GM20431 (cell line): ENCODE data around the gene ASIC4.

Source experiments
- in situ Hi-C: fragments of 300-500 bp; cut with MseI, MboI; formaldehyde crosslinking; loops from one replicate; pipeline ENCODE4 v1.15.0; 2020; ENCODE audit warnings: low sequenced_read_pairs; ENCODE audit not compliant: unreplicated experiment

Gene ASIC4

DNA sequence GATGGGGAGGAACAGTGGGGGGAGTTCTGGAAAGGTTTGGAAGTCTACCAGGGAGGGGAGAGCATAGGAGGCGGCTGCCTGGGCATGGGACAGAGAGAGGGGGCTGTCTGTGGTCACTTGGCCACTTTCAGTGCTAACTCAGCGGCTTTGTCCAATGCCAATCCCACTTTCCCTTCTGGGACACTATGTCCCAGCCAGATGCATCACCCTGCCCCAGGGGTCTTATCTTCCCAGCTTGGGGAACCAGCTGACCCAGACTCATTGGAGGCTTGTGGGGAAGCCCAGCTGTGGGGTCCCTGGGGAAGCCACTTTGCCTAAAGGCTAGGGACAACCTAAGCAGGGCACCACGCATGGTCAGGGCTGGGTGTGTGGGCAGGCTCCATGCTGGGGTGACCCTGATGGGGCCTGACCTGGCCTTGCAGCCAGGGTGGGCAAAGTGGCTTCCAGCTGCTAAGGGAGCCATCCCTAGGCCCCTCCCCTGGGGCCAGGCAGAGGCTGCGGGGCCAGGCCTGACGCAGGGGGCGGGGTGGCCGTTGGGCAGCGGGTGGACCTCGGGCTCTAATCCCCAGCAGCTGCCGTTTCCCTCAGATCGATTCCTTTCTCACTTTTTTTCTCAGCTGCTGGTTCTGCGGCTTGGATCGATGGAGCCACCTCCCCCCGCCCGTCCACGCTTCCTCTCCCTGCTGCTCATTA, 1.6 kb upstream of the ASIC4 start:
- in situ Hi-C loops, result no loop called here

DNA sequence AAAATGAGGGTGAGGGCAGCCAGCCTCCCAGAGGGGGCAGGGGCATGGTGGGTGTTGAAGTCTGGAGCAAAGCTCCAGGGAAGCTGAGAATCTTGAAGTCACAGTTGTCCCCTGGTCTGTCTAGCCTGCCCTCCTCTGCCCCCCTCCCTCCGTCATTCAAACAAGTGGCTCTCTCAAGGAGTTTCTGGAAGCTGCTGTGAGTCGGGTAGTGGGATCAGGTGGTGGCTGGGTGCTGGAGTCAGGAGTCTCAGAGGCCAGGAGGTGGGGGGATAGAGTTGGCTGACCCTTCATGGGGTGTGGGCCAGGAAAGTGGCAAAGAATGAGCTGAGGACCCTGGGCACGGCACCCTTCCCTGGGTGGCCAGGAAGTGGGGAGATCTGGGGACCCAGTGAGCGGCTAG, 495 bp upstream of the ASIC4 start:
- in situ Hi-C loops, result no loop called here

DNA sequence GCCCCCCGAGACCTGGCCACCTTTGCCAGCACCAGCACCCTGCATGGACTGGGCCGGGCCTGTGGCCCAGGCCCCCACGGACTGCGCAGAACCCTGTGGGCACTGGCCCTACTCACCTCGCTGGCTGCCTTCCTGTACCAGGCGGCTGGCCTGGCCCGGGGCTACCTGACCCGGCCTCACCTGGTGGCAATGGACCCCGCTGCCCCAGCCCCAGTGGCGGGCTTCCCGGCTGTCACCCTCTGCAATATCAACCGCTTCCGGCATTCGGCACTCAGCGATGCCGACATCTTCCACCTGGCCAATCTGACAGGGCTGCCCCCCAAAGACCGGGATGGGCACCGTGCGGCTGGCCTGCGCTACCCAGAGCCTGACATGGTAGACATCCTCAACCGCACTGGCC, 554 bp downstream of the ASIC4 start:
- in situ Hi-C loops, result no loop called here

DNA sequence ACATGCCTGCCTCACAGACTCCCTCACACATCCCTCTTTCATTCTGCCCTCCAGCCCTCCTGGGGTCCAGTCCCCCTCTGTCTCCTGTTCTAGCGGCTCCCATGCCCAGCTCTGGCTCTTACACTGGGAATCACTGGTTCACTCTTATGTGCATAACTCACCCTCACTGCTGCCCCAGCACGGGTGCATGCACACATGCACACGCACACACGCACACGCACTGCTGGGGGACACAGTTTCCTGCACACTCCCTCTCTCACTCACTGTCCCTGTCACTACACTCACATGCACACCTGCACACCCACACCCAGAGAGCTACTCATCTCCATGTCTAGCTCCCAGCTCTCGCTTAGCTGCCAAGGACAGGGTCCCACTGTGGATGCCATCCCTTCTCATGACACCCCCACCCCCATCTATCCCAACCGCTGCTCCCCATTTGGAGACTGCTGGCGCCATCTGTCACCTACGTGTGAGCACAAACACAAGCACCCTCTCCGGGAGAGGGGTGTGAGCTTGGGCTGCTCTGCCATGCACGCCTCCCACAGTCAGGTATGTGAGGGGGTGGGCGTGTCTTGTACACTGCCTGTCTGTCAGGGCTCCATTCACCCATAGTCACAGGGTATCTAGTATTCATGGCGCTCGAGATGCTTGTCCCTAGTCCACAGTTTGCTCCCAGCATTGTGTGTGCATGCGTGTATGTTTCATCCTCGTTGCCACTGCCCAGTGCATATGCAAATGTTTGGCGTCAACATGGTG, 1.8 kb downstream of the ASIC4 start:
- in situ Hi-C loops, result no loop called here

DNA sequence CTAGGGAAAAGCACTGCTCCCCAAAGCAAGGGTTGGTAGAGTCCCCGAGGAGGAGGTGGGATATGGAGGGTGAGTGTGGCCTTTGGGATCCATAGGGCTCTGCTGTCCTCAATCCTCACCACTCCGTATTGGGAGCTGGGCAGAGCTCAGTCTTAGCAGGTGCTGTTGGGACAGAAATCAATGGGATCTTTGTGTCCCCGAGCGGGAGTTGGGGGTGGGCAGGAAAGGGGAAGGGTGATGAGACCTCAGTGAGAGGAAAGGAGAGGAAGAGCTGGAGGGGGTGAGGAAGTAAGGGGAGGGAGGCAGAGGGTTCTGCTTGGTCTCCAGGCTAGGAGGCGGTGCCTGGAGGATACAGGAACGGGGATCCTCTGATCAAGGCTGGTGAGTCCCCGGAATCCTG, 2.6 kb downstream of the ASIC4 start:
- in situ Hi-C loops, result no loop called here

DNA sequence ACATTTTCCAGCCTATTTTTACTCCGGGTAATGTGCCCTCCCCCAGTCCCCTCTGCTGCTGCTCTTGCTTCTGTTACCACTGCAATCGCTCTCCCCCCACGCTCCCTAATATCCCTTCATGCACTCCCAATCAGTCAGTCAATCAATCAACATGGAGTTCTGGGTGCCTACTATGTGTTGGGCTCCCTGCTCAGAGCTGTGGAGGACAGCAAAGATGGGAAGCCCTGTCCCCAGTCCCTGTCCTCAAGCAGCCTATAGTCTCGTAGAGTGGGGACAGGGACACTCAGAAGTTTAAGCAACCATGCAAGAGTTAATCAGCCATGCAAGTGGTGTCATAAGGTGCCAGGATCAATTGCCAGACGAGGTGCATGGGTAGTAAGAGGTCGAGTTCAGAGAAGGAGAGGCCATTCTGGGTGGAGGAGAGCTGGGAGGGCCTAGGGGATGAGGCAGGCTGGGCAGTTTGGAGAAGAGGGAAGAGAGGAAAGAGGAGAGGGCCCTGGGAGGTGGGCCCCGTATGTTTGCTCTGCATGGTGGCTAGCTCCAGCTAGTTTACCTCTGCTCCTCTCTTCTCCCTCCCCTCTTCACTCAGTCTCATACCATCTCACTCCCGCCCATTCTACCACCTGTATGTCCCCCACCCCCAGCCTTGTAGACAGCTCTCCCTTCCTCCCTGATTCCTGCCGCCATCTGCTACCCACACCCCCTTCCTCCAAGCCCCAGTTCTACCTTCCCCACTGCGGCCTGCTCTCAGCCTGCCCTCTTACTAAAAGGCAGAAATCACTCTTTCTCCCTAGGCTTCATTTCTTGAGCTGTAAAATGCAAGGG, 3.9 kb downstream of the ASIC4 start:
- in situ Hi-C loops, result no loop called here

DNA sequence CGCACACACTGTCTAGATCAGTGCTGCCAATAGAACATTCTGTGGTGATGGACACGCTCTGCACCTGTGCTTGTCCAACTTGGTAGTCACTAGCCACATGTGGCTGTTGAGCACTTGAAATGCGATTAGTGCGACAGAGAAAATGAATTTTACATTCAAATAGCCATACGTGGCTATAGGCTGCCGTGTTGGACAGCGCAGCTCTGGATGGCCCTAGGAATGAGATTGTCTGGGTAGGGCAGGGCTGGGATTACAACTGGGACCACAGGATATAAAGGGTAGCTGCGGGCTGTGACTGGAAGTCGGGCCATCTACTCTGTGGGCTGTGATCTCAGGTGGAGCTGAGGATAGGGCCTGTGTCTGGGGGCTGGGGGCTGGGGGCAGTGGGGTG, 5.2 kb downstream of the ASIC4 start:
- in situ Hi-C loops, result no loop called here

DNA sequence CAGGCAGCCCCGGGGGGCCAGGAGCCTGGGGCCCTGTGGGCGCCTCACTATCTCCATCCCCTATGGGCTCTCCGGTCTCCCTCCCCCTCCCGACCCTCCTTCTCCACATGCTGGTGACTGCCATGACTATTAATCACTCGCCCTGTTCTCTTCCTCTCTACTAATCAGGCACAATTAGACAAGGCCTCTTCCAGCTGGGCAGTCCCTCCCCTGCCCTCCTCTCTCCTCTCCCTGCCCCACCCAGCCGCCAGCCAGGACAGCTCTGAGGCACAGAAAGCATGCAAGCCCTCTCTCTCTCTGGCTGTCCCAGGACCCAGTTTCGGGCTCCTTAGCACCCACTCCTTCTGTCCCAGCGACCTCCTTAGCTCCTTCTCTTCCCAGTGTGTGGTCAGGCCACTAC, 5.8 kb downstream of the ASIC4 start:
- in situ Hi-C loops, result loop anchor here (10.0 kb wide), 1 partner anchor 115 kb away; no protein-coding TSS in a partner anchor

DNA sequence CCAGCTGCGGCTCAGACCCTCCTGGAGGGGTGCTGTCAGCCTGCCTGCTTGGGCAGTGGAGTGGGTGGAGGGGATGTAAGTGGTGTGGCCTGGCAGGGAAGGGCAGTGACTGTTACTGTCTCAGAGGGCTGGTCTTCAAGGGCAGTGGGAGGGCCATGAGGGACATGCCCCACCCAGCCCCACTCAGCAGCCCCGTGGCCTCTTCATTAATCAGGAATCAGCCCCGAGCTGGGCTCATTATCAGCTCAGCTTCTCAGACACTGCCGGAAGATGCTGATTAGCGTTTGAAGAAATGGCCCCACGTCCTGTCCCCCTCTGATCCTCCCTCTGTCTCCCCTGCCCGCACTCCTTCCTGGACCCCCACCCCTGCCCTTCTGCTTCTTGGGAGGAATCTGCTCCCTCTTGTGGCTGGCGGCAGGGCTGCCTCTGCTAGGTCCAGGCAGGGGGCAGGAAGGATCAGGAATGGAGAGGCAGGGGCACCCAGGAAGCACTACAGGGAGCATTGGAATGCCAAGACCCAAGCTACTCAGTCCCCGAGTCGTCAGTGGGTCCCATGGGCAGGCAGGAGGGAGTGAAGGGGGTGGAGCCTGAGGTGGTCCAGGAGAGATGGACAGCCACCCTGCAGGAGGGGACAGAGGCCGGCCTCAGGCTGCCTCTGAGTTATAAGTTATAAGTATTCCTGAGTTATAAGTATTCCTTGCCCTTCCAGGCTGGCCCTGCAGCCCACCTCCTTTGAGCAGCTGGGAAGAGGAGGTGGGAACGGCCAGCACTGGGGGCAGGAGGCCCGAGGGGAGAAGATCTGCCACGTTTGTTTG, 7.0 kb downstream of the ASIC4 start:
- in situ Hi-C loops, result loop anchor here (10.0 kb wide), 1 partner anchor 116 kb away; no protein-coding TSS in a partner anchor

DNA sequence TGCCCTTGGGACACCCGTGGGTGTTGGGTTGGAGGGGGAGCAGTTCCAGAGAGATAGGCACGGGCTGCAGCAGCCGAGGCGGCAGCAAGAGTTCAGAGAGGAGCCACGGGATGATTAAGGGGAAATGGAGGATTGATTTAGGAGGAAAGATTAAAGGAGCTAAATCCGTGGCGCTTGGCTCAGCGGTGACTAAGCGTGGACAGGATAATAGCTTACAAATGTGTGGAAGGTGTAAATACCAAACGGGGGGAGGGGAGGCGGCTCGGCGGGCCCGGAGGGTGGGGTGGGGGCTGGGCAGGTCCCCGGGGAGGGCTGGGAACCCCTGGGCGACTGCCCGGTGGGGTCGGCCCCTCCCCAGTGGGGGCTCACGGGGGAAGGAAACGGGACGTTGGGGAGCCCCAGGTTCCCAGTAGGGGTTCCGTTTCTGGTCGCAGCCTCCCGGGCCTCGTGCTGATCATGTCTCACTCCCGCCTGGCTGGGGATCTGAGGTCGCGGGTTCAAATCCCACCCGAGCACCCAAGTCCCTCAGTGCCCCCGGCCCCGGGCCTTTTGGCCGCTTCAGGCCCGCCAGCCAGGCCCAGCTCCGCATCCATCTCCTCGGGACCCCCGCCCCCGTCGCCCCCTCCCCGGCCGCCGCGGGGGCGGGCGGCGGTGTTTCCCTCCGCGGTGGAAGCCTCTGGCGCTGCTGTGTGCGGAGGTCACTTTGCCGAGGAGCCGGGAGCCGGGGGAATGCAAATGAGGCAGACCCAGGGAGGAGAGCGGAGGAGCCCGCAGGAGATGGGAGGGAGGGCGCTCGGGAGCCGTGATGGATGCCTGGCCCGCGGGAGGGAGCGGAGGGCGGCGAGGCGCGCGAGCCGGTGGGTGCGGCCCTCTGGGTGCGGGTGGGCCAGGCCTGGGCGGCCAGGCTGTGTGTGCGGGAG, 8.1 kb downstream of the ASIC4 start:
- in situ Hi-C loops, result loop anchor here (10.0 kb wide), 1 partner anchor 118 kb away; no protein-coding TSS in a partner anchor

DNA sequence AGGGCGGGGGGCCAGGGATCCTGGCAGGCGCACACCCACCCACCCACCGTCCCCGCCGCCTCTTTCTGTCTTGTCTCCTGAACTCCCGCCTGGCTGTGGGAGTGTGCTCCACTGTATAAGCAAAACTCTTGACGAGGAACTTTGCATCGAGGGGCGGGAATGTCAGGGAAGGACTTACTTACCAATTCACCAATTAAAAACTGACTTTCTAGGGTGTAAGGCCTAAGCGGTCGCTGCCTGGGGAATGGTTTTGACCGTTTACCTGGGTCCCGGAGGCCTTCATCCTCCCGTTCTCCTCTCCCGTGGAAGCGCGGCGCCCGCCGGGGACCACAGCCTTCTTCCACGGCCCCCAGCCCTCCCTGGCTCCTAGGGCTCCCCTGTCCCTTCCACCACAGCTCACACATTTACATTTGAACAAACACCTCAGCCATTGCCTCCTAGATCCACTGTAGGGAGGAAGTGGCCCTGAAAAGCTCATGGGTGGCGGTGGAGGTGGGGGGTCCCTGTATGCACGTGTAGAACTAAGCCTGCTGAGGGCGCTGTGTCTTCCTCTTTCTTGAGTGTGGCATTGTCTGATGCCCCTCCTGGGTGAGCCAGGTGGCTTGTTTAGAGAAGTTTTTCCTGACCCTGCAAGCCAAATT, 8.9 kb downstream of the ASIC4 start:
- in situ Hi-C loops, result loop anchor here (10.0 kb wide), 1 partner anchor 118 kb away; no protein-coding TSS in a partner anchor

DNA sequence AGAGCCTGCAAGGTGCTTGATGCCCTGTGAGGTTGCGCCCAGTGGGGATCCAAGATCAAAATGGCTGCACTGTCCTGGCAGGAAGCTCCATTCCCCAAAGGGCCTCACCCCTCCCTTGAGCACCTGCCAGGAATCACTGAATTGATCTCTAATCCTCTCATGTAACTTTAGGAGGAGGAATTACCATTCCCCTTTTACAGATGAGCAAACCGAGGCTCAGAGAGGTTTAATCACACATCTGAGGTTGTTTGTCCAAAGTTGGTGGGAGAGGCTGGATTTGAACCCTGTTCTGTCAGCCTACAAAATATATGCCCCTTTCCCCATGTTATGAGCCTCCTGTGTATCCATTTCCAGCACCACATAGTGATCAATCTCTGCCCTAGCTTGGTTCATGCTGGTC, 10.5 kb downstream of the ASIC4 start:
- in situ Hi-C loops, result loop anchor here (10.0 kb wide), 1 partner anchor 120 kb away; no protein-coding TSS in a partner anchor

DNA sequence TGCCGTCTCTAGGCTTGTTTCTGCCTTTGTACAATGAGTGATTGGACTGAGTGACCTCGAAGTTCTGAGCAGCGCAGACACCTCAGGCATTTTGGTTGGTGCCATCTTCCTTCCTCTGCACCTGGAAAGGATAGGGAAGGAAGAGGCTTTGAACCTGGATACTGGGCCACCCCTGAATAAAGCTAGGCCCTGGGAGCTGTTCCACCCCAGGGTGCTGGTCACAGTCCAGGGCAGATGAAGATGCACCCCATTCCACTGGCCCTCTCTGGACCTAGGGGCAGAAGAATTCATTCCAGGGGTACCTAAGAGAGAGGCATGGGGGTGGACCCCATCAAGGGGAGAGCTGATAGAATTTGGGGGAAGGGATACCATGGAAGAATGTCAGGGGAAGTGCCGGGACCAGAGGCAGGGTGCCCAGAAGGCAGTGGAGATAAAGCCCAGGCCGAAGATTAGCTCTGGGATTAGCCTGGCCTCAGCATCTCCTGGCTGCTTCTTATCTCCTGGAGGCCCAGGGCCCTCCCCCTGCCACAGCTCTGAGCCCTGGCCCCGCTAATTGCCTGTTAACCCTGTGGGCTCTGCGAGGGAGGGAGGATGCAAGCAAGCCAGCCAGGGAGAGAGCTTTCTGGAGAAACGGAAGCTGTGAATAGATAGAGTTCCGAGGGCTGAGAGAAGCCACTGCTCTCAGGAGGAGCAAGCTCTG, 11.4 kb downstream of the ASIC4 start:
- in situ Hi-C loops, result loop anchor here (10.0 kb wide), 1 partner anchor 121 kb away; no protein-coding TSS in a partner anchor

DNA sequence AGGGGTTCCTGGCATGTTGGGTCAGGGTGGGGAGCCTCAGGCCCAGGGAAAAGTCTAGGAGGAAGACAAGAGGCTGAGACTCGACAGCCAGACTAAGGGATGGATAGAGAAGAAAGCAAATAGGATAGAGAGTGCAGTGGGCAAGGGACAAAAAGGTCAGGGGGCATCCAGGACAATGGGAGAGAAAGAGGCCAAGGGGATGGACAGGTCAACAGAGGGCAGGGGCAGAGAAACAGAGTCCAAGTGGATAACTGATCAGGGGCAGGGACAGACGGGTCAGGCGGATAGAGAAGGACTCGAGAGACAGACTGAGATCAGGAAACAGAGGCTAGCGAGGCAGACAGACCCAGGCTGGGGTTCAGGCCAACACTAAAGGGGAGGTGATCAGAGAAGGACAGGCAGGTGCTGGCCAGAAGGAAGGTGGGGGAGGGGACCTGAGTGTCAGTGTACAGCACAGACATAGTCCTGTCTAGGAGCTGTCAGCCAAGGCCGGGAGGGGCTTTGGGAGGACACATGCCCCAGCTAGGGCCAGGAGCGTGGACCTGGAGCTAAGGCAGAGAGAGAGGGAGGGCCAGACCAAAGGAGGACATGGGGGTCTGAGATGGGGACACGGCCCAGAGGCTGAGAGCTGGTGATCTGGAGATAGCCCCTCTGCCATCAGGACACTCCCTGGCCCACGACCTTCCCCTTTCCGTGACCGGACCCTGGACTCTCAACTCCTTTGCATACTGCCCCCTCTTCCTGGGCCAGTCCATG, 12.2 kb downstream of the ASIC4 start:
- in situ Hi-C loops, result loop anchor here (10.0 kb wide), 1 partner anchor 122 kb away; no protein-coding TSS in a partner anchor

DNA sequence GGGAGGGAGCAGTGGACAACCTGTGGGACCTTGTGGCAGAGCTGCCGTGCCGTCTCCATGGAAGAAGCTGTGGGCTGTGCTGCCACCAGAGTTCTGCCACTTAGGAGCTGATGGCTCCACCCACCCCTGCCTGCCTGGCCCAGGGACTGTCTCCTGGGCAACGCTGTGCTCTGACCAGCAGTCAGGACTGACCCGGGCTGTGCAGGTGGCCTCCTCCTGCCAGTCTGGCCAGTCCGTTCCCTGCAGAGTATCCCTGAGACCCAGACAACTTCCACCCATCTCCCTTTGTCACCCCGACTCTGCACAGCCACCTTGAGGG, 12.8 kb downstream of the ASIC4 start:
- in situ Hi-C loops, result loop anchor here (10.0 kb wide), 1 partner anchor 122 kb away; no protein-coding TSS in a partner anchor

DNA sequence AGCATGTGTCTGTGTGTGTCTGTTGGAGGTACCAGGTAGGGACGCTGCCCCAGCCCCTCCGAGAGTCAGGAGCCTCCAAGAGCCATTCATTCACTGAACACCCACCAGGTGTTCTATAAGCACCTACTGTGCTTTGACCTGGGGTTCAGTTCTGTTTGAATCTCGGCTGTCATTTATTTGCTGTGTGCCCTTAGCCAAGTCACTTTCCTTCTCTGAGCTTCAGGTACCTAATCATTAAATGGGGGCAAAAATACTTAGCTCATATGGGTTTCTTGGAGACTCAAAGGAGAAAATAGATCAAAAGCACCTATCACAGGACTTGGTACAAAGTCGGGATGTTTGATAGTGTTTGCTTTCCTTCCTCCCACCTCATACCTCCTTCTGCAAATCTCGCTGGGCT, 13.2 kb downstream of the ASIC4 start:
- in situ Hi-C loops, result loop anchor here (10.0 kb wide), 1 partner anchor 123 kb away; no protein-coding TSS in a partner anchor
